Hindlimb muscle (tissue), 1 donor: ENCODE results near the gene SPART. TPM values are rescaled to one million over a fixed set of nuclear protein-coding genes. Genes with fewer than 3 reads are reported as not detected.

Experiments
- polyA plus RNA-seq: library from polyadenylated mRNA; unstranded; fragments of 120-200 nt; gene quantifications from one replicate; pipeline ENCODE4 v1.2.1, GENCODE V29; 2013; ENCODE audit not compliant: insufficient read length

The SPART gene
- polyA plus RNA-seq, 1 donor, result 55.0 TPM

Other genes starting within 250 kb of the SPART start
- gene DCLK1, start 215.0 kb downstream of the SPART start, polyA plus RNA-seq, result 114 TPM
- gene SOHLH2, start 131.8 kb downstream of the SPART start, polyA plus RNA-seq, result 4.0 TPM
- gene CCDC169, start 48.6 kb downstream of the SPART start, polyA plus RNA-seq, result 4.4 TPM
- gene CCNA1, start 86.1 kb upstream of the SPART start, polyA plus RNA-seq, result 0.45 TPM